ENCODE data around the gene PEAK3.
"Not testable (repeated sequence)": the region's sequence is repeated elsewhere in the genome, so short reads cannot be mapped to it uniquely, and the experiment has no call there.

The PEAK3 gene

GRCh38 chr19:2288338-2288817 is 6.4 kb upstream of the PEAK3 start:
- no peak for DNase-seq

GRCh38 chr19:2287585-2288337 is 5.8 kb upstream of the PEAK3 start:
- no peak for DNase-seq

GRCh38 chr19:2286402-2287140 is 4.6 kb upstream of the PEAK3 start:
- DNase-seq, result no peak

GRCh38 chr19:2283835-2284507 is 2.0 kb upstream of the PEAK3 start:
- DNase-seq, result no peak

- no peak for DNase-seq
Measured at GRCh38 chr19:2282862-2283237, 875 bp upstream of the PEAK3 start.

GRCh38 chr19:2281265-2282061 is 512 bp downstream of the PEAK3 start:
- DNase-seq, result not testable (repeated sequence)

- DNase-seq, result no peak
Measured at GRCh38 chr19:2280633-2281264, 1.2 kb downstream of the PEAK3 start.

- DNase-seq, result no peak
Measured at GRCh38 chr19:2278459-2279158, 3.4 kb downstream of the PEAK3 start.

- DNase-seq, result no peak
Measured at GRCh38 chr19:2277138-2277537, 4.8 kb downstream of the PEAK3 start.

GRCh38 chr19:2276429-2276986 is 5.5 kb downstream of the PEAK3 start:
- no peak for DNase-seq

- no peak for DNase-seq
Measured at GRCh38 chr19:2275588-2276428, 6.2 kb downstream of the PEAK3 start.

GRCh38 chr19:2274931-2275535 is 6.9 kb downstream of the PEAK3 start:
- DNase-seq, result peak; percentile 74

GRCh38 chr19:2274185-2274711 is 7.7 kb downstream of the PEAK3 start:
- DNase-seq, result no peak

GRCh38 chr19:2273356-2274184 is 8.4 kb downstream of the PEAK3 start:
- DNase-seq, result peak; percentile 91

GRCh38 chr19:2271234-2272103 is 10.5 kb downstream of the PEAK3 start:
- no peak for DNase-seq

GRCh38 chr19:2270423-2271233 is 11.3 kb downstream of the PEAK3 start:
- DNase-seq, result peak; percentile 86

GRCh38 chr19:2270157-2270422 is 11.9 kb downstream of the PEAK3 start:
- DNase-seq, result no peak

Data from activated CD8-positive, alpha-beta memory T cell treated with anti-CD3 and anti-CD28 coated beads for 24 hours (primary cell).